ENCODE measurements around the gene TNK2.
"Not testable (repeated sequence)": the region's sequence is repeated elsewhere in the genome, so short reads cannot be mapped to it uniquely, and the experiment has no call there.

Gene TNK2

DNA sequence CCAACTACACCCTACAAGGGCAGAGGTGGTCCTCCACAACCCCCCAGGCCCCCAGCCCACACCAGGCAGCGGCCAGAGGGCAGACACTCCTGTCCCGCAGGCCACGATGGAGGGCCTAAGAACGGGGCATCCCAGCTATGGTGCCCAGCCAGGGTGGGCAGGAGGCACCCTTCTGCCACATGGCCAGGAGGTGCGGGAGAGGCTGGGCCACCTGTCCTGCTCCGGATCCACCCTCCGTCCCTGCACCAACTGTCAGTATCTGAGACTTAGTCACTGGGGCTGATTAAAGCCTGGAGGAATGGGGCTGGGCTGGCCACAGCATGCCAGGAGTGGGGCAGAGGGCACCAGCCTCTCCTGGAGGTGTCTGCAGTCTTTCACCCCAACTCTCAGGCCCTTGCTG is 37.9 kb downstream of the TNK2 start:
- DNase-seq (ENCODE audit: low spot score): no peak

DNA sequence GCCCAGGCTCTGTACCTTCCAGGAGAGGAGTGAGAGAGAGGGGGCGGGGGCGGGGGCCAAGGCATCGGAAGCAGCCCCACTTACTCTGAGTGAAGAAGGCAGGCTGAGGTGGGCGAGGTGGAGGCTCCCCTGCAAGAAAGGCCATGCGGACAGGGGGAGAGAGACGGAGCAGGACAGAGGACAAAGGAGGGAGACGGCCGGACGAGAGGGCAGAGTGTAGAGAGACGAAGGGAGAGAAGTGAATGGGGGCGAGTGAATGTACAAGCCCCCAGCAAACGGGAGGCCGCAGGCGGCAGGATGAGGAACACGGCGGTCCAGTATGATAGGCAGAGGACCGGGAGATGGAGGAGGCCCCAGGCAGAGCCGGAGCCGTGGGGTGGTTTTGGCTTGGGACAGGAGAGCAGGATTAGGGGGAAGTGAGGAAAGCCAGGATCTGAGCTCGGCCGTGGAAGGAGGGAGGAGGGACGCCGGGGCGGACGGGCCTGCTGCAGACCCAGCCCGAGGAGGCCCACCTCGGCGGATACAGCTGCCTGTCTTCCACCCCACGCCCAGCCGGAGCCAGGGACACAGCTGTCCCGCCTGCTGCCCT is 38.8 kb downstream of the TNK2 start:
- no peak for DNase-seq (ENCODE audit: low spot score)

DNA sequence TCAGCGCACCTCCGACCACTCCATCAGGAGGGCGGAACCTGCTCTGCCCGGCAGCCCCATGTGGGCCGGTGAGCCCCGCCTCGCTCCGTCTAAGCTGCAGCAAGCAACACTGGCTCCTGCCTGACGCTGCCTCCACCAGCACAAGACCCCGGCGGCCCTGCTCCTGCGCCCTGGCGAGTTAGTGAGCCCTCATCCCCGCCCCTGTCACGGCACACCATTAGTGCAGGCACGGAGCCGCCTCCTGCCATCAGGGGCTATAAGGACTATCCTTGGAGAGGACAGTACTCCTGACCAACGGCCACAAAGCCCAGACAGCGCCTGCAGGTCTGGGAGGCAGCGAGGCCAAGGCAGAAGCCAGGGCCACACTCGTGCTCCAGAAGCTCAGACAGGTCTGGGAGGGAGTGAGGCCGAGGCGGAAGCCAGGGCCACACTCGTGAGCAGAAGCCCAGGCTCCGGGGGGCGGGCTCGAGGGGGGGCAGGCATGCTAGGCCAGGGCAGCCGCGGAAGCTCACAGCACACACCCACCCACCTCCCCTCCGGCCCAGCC is 39.4 kb downstream of the TNK2 start:
- no peak for DNase-seq (ENCODE audit: low spot score)

DNA sequence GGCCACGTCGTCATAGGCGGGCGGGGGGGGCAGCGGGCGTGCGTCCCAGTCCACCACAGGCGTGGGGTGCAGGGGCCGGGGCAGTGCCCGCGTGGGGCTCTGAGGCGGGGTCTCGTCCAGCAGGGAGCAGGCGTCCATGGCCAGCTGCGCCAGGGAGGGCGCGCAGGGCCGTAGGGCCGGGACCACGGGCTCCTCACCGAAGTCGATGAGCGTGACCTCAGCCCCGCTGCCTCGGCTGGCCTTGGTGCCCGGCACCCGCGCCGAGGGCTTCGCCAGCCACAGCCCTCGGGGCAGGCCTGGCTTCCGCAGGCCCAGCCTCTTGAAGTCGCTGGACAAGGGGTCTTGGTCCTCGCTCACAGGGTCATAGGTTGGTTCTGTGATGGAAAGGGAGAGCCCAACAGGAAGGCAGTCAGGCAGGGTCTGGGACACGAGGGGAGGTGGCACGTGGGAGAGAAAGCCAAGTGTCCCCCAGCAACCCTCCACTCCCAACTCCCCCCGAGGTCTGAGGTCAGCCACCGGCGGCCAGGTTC is 40.0 kb downstream of the TNK2 start:
- DNase-seq (ENCODE audit: low spot score): no peak

DNA sequence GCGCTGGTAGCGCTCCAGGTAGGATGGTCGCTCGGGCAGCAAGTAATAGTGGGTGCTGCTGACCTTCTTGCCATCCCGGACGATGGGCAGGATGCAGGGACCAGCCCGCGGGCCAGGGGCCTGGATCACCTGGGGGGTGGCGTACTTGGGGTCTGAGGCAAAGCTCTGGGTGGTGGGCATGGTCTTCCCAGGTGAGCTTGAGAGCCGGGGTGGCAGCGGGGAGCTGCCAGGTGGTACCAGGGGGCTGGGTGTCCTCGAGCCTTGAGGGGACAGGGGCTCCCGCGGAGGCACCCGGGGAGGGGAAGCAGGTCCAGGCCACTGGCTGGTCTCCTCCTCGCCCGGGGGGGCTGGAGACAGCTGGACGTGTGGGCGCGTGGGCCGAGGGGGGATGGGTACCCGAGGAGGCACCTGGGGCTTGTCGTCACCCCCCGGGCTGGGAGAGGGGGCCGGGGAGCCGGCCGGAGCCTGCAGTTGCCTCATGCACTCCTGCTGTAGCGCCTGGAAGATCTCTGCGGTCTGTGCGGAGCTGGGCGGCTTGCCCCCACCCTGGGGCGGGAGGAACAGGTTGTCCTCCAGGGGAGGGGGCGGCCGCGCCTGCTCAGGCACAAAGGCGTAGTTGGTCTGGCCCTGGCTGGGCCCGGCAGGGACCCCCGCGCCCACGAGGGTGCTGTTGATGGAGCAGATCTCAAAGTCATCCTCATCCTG is 40.6 kb downstream of the TNK2 start:
- DNase-seq (ENCODE audit: low spot score): no peak

DNA sequence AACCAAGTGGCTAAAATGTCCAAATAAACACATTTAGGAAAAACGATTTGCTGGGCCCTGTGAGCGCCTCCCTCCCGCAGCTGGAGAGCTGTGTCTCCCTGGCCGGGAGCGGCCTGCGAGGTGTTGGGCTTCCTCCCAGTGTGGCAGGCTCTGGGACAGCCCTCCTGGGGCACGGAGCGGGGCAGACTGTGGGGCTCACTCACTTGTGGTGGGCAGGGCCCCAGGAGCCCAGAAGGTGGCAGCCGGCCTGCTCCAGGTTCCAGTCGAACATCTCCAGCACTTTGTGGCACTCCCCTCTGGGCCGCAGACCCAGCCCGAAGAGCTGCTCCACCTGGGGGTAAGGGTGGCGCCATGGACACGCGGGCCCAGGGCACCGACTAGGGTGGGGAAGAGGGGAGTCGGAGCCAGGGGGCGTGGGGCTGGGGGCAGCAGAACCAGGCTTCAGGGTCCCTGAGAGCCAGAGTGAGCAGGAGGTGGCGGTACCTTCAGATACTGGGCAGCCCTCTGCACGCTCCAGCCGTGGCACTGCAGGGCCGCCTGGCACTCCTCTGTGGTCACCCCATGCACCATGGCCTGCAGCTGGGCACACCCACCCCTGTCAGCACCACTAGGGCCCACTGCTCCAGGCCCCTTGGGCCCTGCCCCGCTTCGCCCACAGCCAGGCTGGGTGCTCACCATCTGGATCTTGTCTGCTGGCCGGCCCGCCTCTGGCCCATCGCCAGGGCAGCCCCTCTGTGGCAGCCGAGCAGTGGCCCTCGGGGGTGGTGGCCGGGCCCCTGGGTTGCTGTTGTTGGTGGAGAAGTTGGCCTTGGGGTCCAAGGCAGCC is 41.5 kb downstream of the TNK2 start:
- DNase-seq (ENCODE audit: low spot score): no peak

DNA sequence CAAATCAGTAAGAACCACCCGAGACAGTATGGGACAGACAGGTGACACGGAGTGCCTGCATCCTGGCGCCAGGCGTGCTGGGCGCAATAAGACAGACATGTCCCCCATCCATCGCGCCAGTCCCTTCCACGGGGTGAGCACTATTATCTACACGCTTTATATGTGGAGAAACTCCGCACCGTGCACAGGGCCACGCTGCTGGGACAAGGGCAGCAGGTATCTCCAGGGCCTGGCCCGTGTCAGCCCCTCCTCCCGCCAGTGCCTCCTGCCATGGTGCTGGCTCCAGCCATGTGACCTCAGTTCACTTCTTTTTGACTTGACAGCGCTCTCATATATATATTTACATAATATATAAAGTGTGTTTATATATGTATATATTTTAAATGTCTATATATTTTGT is 42.6 kb downstream of the TNK2 start:
- DNase-seq (ENCODE audit: low spot score): no peak

DNA sequence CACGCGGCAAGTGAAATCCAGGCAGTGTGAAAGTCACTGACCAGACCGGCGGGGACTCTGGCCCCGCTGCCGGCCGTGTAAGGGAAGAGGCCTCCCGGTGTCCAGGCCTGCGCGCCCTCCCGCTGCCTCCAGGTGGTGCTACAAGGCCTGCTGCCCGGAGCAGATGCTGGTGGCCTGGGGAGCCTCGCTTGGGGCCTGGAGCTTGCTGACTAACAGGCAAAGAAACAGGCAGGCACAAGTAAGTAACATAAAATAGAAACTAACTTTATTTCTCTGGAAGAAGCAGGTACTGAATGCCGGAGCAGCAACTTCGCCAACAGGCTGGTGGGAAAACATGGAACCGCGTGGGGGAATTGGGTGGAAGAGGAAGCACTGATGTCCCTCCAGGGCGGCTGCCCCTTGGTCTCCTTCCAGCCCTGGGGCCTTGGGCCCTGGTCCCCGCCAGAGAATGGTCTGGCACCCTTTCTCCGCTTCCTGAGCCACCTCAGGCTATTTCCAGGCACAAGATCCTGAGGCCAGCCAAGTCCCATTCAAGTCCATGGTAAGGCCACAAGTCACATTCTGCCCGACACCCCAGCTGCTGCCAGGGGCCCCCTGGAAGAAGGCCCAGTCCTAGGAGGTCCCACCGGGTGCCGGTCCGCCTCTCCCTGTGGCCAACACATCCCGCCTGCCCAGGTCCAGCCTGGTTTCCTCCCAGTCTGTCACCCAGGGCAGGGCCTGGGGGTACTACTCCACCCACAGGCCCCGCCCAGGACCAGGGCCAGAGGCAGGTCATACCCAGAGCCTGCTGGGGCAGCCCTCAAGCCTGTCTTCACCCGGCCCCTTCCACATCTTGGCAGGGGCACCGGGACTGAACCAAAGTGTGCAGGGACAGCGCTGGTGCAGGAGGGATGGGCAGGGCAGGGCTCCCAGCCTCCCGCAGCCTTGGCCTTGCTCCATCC is 45.0 kb downstream of the TNK2 start:
- peak; percentile 52 for DNase-seq (ENCODE audit: low spot score)

DNA sequence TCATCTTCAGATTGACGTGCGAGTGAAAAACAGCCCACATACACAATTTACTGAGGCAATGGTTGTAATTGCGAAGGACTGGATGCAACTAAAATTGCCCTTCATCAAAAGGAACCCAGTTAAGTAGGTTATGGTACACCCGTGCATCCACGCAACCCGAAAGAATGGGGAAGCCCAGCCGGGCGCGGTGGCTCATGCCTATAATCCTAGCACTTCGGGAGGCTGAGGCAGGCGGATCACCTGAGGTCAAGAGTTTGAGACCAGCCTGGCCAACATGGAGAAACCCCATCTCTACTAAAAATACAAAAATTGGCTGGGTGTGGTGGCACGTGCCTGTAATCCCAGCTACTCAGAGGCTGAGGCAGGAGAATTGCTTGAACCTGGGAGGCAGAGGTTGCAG is 46.0 kb downstream of the TNK2 start:
- not testable (repeated sequence) for DNase-seq (ENCODE audit: low spot score)

DNA sequence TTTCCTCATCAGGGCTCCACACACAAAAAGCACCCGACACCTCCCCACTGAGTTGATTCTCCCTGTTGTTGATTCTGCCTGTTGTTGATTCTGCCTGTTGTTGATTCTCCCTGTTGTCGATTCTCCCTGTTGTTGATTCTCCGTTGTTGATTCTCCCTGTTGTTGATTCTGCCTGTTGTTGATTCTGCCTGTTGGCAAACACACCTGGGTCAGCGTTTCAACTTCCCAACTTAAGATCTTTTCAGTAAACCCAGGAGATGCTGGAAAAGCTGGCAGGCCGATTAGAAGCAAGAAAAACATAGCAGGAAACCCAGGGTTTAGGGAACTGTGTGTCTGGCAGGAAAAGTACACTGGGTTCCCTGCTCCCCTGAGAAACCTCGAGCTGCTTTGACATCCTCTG is 47.9 kb downstream of the TNK2 start:
- no peak for DNase-seq (ENCODE audit: low spot score)

DNA sequence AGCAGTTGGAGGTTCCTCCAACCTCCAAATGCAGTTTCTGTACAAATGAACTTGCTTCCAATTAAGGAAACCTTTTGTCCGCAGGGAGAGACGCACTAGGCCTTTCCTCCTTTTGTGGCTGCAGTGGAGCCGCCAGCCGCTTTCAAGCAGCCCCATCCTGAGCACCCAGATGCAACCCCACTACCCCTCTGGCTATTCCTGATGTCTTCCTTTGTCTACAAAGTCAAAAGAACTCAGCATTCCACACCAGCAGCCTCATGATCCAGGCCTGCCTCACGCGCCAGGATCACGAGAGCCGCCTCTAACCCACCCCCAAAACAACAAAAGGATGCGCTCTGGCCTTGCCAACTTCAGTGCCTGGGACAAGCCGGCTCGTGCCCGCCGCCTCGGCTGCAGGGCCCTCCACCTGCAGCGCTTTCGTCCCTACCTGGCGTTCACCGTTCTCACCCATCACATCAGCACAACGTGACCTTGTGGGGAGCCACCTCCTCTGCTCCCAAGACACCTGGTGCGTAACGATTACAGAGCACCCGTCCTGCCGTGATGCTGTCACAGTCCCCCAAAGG is 48.4 kb downstream of the TNK2 start:
- no peak for DNase-seq (ENCODE audit: low spot score)

DNA sequence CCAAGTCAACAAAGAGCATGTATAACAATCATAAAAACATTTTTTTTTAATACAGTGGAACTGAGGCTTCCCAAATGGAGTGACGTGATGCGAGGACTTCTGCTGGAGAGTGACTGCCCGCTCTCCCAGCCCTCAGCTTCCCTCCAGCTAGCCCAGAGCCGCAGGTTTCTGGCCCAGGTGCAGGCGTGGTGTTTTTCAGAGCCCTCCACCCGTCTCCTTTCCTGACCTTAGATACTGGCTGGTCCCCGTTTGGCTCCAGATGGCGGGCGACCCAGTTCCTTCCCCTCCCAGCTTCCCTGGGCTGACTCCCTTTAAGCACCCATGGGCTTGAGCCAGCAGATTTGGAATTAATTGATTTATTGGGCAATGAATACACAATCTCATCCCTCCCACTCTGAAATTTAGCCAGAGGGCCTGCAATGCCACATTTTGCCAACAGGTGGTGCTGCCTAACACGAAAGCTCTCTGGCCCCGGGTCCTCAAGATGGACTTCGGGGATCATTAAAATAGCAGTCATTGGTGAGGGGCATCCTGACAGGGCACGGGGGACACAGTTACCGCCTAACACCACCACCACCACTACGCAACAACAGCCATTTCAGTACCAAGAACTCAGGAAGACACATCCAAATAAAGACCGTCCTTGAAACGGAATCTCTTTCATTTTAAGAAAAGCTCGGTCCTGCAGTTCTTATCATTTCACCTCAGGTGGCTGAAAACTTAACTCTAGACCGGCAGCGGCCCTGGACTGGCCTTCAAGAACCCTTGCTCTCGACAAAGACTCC is 49.1 kb downstream of the TNK2 start:
- DNase-seq (ENCODE audit: low spot score): peak; percentile 79

DNA sequence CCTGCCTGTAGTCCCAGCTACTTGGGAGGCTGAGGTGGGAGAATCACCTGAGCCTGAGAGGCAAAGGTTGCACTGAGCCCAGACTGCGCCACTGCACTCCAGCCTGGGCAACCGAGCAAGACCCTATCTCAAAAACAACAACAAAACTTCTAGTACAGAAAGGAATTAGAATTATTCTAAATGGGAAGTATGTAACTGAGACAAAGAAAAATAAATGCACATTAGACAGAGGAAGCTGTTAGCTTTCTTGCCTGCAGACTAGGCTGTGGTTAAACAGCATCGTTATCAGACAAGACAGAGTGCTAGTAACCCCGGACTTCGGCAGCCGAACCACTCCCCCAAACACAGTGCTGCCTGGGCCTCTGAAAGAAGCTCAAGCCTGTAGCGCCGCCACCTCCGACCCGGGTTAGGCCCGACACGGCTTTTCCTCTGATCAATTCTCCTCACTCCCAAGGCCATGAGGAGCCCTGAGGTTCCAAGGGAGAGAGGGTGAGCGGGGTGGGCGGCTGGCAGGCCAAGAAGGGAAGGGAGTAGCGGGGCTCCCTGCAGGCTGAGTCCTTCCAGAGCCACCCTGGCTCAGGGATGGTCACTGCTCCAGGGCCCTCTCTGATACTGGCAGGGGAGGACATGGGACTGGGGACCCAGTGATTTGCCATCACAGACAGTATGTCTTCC is 51.8 kb downstream of the TNK2 start:
- no peak for DNase-seq (ENCODE audit: low spot score)

DNA sequence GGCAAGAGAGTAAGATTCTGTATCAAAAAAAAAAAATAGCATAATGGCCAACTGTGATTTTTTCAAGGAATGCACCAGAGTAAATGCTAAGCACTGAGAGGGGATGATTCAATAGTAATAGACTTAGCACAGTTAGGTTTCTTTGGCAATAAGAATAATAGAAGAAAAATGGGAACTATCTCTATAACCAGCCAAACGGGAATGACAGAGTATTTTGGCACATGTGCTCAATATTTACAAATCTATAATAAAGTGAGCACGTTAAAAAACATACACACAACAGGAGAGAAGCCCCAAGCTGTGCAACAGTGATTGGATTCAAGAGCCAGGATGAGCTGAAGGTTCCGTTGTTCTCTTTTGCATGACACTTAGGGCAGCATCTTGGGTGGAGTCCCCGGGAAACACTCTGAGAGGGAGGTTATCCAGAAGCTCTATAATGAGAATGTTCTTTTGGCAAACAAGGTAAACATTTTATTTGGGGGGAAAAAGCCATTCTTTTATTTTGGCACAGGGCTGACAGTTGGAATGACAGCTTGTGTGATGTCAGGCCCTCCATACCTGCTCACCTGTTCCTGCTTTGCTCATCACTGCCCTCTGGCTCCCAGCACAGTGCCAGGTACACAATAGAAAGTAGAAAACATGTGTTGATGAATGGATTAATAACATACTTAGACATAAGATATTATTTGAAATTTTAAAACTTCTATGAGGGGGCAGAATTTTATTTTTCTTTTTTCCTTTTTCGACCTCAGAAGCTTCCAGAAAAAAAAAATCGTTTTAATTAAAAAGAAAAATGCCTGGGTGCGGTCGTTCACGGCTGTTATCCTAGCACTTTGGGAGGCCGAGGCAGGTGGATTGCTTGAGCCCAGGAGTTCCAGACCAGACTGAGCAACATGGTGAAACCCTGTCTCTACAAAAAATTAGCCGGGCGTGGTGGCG is 52.6 kb downstream of the TNK2 start:
- DNase-seq (ENCODE audit: low spot score): no peak

DNA sequence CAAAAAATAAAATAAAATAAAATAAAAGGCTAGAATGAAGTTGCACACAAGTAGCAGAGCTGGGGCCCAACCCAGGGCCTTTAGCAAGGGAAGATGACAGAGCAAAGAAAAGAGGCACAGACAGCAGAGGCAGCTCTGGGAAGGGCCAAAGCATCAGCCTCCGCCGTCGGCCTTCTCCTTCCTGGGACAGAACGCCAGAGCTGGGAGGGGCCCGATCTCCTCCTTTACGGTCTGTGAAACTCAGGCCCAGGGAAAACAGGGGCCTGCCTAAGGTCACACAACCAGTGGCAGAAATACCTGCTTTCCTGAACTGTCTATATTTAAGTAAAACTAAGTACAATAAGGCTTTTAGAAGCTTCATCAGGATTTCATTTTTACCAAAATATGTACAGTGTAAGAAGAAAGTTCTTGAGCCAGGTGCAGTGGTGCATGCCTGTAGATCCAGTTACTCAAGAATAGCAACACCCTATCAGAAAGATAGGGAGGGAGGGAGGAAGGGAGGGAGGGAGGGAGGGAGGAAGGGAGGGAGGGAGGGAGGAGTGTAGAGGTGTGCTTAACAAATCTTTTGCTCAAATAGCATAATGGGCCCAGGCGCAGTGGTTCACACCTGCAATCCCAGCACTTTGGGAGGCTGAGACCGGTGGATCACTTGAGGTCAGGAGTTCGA is 53.6 kb downstream of the TNK2 start:
- no peak for DNase-seq (ENCODE audit: low spot score)

DNA sequence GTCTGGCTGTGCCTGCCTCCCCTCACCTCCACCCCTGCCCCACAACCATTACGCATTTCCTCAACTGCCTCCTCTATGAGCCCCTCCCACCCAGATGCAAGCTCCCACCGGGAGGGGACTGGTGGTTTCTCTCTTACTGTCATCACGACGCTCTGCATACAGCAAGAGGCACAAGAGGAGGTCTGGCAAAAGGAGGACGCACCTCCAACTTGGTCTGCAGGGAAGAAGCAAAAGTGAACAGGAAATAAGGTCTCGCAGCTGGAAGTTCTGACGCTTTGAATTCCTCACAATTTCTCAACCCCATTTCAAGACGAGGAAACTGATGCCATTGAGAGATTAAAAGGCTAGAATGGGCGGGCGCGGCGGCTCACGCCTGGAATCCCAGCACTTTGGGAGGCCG is 54.4 kb downstream of the TNK2 start:
- DNase-seq (ENCODE audit: low spot score): no peak

DNA sequence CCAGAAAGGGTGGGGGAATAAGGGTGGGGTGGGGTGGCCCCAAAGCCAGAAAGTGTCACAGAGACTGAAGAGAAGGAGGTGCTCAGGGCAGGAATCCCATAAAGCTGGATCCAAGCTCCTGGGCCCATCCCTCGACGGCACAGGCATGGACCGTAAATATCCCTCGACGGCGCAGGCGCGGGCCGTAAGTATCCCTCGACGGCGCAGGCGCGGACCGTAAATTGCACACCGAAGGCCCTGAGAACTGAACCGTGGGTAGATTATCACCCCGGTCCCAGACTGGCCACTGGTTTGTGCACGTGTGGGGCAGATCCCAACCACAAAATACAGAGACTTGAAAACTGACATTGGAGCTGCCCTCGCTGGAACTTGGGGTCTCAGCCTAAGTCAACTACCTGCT is 55.3 kb downstream of the TNK2 start:
- DNase-seq (ENCODE audit: low spot score): no peak

DNA sequence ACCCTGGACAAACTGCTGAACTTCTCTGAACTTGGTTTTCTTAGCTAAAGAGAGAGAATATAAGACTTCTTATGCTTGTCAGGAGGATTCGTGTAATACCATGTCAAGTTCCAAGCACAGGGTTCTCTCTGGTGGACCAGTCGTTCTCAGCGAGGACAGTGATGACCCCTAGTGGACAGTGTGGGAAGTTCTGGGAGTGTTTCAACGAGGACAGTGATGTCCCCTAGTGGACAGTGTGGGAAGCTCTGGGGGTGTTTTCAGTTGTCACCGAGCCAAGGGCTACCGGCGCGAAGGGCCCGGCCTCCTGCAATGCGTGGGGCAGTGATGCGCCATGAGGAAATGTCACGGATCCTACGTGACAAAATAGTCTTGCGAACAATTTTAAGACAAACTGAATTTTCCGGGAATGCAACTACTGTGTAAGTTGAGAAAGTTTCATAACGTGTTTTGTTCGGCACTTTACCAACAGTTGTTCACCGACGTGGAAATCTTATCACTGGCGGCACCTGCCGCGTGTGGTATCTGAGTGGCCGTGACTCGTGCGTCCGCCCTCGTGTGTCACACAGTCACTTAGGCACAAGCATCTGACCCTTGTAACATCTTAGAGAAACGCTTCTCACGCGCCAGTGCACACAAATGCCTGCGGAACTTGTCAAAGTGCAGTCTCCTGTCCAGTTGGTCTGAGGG is 57.4 kb downstream of the TNK2 start:
- DNase-seq (ENCODE audit: low spot score): peak; percentile 94

Measured in CD4-positive, alpha-beta T cell treated with Interleukin-2 at 100 ng/mL for 4 hours (primary cell).